ENCODE results near the gene CD247. TPM values are rescaled to one million over a fixed set of nuclear protein-coding genes. Genes with fewer than 3 reads are reported as not detected.

Gene CD247
- total and polyA plus RNA-seq, 9 of the 15 experiments (the other 6 are each of a cell fraction or from before 2014, with no cell fraction given) = 0.08 to 0.42 (median 0.28) TPM; not detected in 5

DNA sequence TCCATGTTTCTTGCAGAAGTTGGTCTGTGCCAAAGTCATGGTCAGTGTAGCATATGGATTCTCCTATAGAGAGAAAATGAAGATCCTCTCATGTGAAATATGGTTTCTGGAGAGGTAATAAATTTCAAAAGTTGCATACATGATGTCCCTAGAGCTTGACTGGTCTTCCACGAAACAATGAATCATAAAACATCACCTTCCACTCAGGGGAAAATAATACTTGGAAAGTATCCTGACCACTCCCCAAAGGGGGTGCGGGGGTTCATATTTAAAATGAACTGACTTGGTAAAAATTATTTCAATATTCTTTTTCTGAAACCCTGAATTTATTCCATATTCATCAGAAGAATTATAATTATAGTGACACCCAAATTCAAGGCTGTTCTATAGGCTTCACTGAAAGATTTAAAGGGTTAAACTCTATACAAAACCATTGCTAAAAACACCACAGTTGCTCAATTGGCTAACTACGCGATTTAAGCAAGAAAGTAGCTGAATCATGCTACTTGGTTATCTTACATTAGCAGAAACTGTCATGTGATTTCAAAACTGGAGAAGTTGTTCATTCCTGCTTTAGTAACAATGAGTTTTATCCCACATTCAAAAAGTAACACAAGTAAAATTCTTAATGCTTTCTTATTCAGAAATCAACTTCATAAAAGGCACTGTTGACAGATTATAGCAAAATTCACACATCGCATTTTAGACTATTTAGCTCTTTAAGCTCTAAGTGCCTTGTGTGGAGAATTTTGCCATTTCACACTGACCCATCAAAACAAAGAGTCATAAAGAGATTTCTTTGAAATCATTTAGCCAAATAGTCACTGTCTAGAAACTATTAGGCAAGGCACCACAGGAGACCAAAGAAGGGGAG is 30.0 kb upstream of the CD247 start (continued):
- TF ChIP-seq, protein P1, sequence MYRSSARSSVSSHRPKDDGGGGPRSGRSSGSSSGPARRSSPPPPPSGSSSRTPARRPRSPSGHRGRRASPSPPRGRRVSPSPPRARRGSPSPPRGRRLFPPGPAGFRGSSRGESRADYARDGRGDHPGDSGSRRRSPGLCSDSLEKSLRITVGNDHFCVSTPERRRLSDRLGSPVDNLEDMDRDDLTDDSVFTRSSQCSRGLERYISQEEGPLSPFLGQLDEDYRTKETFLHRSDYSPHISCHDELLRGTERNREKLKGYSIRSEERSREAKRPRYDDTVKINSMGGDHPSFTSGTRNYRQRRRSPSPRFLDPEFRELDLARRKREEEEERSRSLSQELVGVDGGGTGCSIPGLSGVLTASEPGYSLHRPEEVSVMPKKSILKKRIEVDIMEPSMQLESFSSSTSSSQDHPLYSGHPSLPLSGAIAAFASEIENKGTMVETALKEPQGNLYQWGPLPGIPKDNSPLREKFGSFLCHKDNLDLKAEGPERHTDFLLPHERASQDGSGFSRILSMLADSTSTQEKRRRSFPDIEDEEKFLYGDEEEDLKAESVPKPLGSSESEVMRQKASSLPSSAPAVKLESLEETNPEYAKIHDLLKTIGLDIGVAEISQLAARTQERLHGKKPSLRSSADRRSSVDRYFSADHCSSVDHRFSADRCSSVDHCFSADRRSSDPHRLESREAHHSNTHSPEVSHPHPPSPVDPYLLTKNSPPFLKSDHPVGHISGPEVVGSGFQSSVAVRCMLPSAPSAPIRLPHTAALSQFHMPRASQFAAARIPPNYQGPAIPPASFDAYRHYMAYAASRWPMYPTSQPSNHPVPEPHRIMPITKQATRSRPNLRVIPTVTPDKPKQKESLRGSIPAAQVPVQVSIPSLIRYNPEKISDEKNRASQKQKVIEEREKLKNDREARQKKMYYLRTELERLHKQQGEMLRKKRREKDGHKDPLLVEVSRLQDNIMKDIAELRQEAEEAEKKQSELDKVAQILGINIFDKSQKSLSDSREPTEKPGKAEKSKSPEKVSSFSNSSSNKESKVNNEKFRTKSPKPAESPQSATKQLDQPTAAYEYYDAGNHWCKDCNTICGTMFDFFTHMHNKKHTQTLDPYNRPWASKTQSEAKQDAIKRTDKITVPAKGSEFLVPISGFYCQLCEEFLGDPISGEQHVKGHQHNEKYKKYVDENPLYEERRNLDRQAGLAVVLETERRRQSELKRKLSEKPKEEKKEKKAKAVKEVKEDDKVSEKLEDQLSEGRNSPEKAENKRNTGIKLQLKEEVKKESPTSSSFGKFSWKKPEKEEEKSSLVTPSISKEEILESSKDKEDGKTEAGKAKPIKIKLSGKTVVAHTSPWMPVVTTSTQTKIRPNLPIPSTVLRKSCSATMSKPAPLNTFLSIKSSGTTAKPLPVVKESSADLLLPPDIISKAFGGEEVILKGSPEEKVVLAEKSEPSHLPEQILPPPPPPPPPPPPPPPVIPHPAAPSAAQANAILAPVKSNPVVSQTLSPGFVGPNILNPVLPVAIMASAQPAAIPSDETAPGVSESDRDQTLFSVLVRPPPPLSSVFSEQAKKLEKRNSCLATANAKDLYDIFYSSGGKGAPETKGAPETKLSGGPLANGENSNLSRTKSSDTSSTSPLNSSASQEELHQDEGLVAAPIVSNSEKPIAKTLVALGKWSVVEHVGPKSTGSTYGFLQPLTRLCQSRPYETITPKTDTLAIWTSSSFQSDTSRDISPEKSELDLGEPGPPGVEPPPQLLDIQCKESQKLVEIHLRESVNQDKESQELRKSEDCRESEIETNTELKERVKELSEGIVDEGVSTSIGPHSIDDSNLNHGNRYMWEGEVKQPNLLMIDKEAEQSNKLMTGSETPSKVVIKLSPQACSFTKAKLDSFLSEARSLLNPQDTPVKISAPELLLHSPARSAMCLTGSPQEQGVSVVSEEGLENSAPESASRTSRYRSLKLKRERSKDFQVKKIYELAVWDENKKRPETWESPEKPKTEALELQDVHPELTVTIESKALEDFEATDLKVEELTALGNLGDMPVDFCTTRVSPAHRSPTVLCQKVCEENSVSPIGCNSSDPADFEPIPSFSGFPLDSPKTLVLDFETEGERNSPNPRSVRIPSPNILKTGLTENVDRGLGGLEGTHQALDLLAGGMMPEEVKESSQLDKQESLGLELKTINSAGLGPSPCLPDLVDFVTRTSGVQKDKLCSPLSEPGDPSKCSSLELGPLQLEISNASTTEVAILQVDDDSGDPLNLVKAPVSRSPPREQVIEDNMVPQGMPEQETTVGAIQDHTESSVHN (IDR thresholded peaks at IDR 0.05; ENCODE audit: borderline replicate concordance in 1 of 2, low read depth in 1 of 2) = peak; percentile 34 to 93; a peak in 2 of 4 replicates
- TF ChIP-seq, protein P2, sequence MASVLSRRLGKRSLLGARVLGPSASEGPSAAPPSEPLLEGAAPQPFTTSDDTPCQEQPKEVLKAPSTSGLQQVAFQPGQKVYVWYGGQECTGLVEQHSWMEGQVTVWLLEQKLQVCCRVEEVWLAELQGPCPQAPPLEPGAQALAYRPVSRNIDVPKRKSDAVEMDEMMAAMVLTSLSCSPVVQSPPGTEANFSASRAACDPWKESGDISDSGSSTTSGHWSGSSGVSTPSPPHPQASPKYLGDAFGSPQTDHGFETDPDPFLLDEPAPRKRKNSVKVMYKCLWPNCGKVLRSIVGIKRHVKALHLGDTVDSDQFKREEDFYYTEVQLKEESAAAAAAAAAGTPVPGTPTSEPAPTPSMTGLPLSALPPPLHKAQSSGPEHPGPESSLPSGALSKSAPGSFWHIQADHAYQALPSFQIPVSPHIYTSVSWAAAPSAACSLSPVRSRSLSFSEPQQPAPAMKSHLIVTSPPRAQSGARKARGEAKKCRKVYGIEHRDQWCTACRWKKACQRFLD (CRISPR knock-in tag; IDR thresholded peaks at IDR 0.05) = peak; percentile 92
- no peak; the same call in 1 of the 2 replicates for TF ChIP-seq KAT7 (CRISPR knock-in tag; IDR thresholded peaks at IDR 0.05; ENCODE audit: borderline replicate concordance)
- TF ChIP-seq, protein P3, sequence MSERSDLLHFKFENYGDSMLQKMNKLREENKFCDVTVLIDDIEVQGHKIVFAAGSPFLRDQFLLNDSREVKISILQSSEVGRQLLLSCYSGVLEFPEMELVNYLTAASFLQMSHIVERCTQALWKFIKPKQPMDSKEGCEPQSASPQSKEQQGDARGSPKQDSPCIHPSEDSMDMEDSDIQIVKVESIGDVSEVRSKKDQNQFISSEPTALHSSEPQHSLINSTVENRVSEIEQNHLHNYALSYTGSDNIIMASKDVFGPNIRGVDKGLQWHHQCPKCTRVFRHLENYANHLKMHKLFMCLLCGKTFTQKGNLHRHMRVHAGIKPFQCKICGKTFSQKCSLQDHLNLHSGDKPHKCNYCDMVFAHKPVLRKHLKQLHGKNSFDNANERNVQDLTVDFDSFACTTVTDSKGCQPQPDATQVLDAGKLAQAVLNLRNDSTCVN (CRISPR knock-in tag; IDR thresholded peaks at IDR 0.05) = no peak
- TF ChIP-seq PYGO2 (tag; IDR thresholded peaks at IDR 0.05) = peak; percentile 9; the same call in 1 of the 2 replicates
- no peak for TF ChIP-seq ZBTB7A (IDR thresholded peaks at IDR 0.05; ENCODE audit: borderline replicate concordance, control insufficient read depth, low read depth, low read length)
- no peak for TF ChIP-seq HMG20A (CRISPR knock-in tag; conservative IDR thresholded peaks at IDR 0.05)
- TF ChIP-seq ETS2 (tag; IDR thresholded peaks at IDR 0.05; ENCODE audit: borderline replicate concordance, poor library complexity, severe bottlenecking) = no peak
- TF ChIP-seq CREM (IDR thresholded peaks at IDR 0.05; ENCODE audit: low read depth) = peak; percentile 70
- no peak for TF ChIP-seq ZNF408 (CRISPR knock-in tag; IDR thresholded peaks at IDR 0.05; ENCODE audit: low read depth)
- TF ChIP-seq DACH1 (IDR thresholded peaks at IDR 0.05; ENCODE audit: partially characterized antibody) = peak; percentile 90
- no peak for TF ChIP-seq SUPT5H (IDR thresholded peaks at IDR 0.05)
- TF ChIP-seq, protein P4, sequence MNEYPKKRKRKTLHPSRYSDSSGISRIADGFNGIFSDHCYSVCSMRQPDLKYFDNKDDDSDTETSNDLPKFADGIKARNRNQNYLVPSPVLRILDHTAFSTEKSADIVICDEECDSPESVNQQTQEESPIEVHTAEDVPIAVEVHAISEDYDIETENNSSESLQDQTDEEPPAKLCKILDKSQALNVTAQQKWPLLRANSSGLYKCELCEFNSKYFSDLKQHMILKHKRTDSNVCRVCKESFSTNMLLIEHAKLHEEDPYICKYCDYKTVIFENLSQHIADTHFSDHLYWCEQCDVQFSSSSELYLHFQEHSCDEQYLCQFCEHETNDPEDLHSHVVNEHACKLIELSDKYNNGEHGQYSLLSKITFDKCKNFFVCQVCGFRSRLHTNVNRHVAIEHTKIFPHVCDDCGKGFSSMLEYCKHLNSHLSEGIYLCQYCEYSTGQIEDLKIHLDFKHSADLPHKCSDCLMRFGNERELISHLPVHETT (CRISPR knock-in tag; conservative IDR thresholded peaks at IDR 0.05 in 1 of 2, IDR thresholded peaks at IDR 0.05 in 1 of 2) = peak in 1 of 2 experiments; percentile 90; a peak in 2 of 4 replicates
